ENCODE data around the gene RSPO1. TPM values are rescaled to one million over a fixed set of nuclear protein-coding genes. Genes with fewer than 3 reads are reported as not detected.

RSPO1 gene
- total RNA-seq, 2 experiments from 2014 or later: not detected

- TF ChIP-seq CTCF (IDR thresholded peaks at IDR 0.05): no peak
- no peak overlapping the region for H3K4me3 Mint-ChIP-seq
- DNase-seq: no peak
- CTCF ChIA-PET: interaction anchor here (1.1 to 1.4 kb wide), 4 partner anchors 11 to 96 kb away, joined by 3 to 5 read pairs (median 3); no protein-coding TSS in a partner anchor
- peaks cover 9% of the 10 kb centered on the region for H3K27me3 Mint-ChIP-seq
- peaks cover 10% of the 10 kb centered on the region for H3K4me1 Mint-ChIP-seq (ENCODE audit: low read depth)
- no peaks in the 10 kb centered on the region for H3K9me3 Mint-ChIP-seq
- intact Hi-C loops (cut with micrococcal nuclease): loop anchor here (2.0 kb wide), 1 partner anchor 20 kb away; no protein-coding TSS in a partner anchor
- no peak for ATAC-seq
- POLR2A ChIA-PET: no interaction called here
- no peak overlapping the region for H3K27ac Mint-ChIP-seq
- H3K36me3 Mint-ChIP-seq (ENCODE audit: low read depth): no peaks in the 10 kb centered on the region
Observed at GRCh38 chr1:37671261-37671660, 36.6 kb upstream of the RSPO1 start.

GRCh38 chr1:37670133-37670532 lies 35.4 kb upstream of the RSPO1 start:
- ChIA-PET CTCF (interaction anchor here (1.3 to 1.4 kb wide), 2 partner anchors 10 to 12 kb away, joined by 3 read pairs; no protein-coding TSS in a partner anchor), POLR2A (no interaction called here)
- TF ChIP-seq CTCF (IDR thresholded peaks at IDR 0.05): no peak
- Mint-ChIP-seq H3K27me3 (peaks cover 9% of the 10 kb centered on the region), H3K4me1 (ENCODE audit: low read depth) (peaks cover 10% of the 10 kb centered on the region), H3K4me3 (no peak overlapping the region), H3K36me3 (ENCODE audit: low read depth) (no peaks in the 10 kb centered on the region), H3K9me3 (no peaks in the 10 kb centered on the region), H3K27ac (no peak overlapping the region)
- ATAC-seq (no peak), DNase-seq (no peak)
- intact Hi-C loops (cut with micrococcal nuclease): loop anchor here (2.0 kb wide), 1 partner anchor 19 kb away; no protein-coding TSS in a partner anchor

- H3K27me3 Mint-ChIP-seq: peaks cover 7% of the 10 kb centered on the region
Observed at GRCh38 chr1:37667023-37667671, 32.5 kb upstream of the RSPO1 start.

GRCh38 chr1:37666241-37666867 lies 31.7 kb upstream of the RSPO1 start:
- no peaks in the 10 kb centered on the region for H3K36me3 Mint-ChIP-seq (ENCODE audit: low read depth)
- H3K4me1 Mint-ChIP-seq (ENCODE audit: low read depth): no peaks in the 10 kb centered on the region
- no peaks in the 10 kb centered on the region for H3K9me3 Mint-ChIP-seq
- intact Hi-C loops (cut with micrococcal nuclease): no loop called here
- H3K27ac Mint-ChIP-seq: no peak overlapping the region
- CTCF ChIA-PET: interaction anchor here (1.5 to 2.7 kb wide), 3 partner anchors 15 to 63 kb away, joined by 4 to 12 read pairs (median 5); no protein-coding TSS in a partner anchor
- H3K4me3 Mint-ChIP-seq: no peak overlapping the region
- no peak for ATAC-seq
- POLR2A ChIA-PET: no interaction called here
- no peak for DNase-seq
- peaks cover 2% of the 10 kb centered on the region for H3K27me3 Mint-ChIP-seq
- no peak for TF ChIP-seq CTCF (IDR thresholded peaks at IDR 0.05)

More at GRCh38 chr1:37667023-37667671, 32.5 kb upstream of the RSPO1 start:
- ChIA-PET CTCF (interaction anchor here (1.5 to 2.7 kb wide), 3 partner anchors 14 to 64 kb away, joined by 4 to 12 read pairs (median 5); no protein-coding TSS in a partner anchor), POLR2A (no interaction called here)
- no peak for TF ChIP-seq CTCF (IDR thresholded peaks at IDR 0.05)
- ATAC-seq (no peak), DNase-seq (no peak)
- H3K9me3 Mint-ChIP-seq: no peaks in the 10 kb centered on the region
- H3K4me1 Mint-ChIP-seq (ENCODE audit: low read depth): no peaks in the 10 kb centered on the region
- H3K27ac Mint-ChIP-seq: no peak overlapping the region
- no peak overlapping the region for H3K4me3 Mint-ChIP-seq
- intact Hi-C loops (cut with micrococcal nuclease): no loop called here
- H3K36me3 Mint-ChIP-seq (ENCODE audit: low read depth): no peaks in the 10 kb centered on the region
